ENCODE measurements around the gene MIXL1. TPM values are rescaled to one million over a fixed set of nuclear protein-coding genes. Genes with fewer than 3 reads are reported as not detected.

The MIXL1 gene
- total RNA-seq, 1 experiment from 2014 or later = not detected

Other genes starting within 250 kb of the MIXL1 start
- 10.5 and 14.0 TPM in 2 replicates for gene SDE2, start 224.3 kb upstream of the MIXL1 start, total RNA-seq (2014; rRNA removed; shearing (Covaris generic))
- gene H3-3A, start 160.9 kb upstream of the MIXL1 start, total RNA-seq (2014; rRNA removed; shearing (Covaris generic)) = 376 and 427 TPM in 2 replicates
- gene ACBD3, start 36.9 kb upstream of the MIXL1 start, total RNA-seq (2014; rRNA removed; shearing (Covaris generic)) = 28.2 and 37.2 TPM in 2 replicates
- 17.5 and 22.7 TPM in 2 replicates for gene LIN9, start 85.5 kb downstream of the MIXL1 start, total RNA-seq (2014; rRNA removed; shearing (Covaris generic))
- 128 and 152 TPM in 2 replicates for gene PARP1, start 184.4 kb downstream of the MIXL1 start, total RNA-seq (2014; rRNA removed; shearing (Covaris generic))

Measured in RPMI7951 (cell line).